ENCODE results near the gene PCNA.

The PCNA gene

DNA sequence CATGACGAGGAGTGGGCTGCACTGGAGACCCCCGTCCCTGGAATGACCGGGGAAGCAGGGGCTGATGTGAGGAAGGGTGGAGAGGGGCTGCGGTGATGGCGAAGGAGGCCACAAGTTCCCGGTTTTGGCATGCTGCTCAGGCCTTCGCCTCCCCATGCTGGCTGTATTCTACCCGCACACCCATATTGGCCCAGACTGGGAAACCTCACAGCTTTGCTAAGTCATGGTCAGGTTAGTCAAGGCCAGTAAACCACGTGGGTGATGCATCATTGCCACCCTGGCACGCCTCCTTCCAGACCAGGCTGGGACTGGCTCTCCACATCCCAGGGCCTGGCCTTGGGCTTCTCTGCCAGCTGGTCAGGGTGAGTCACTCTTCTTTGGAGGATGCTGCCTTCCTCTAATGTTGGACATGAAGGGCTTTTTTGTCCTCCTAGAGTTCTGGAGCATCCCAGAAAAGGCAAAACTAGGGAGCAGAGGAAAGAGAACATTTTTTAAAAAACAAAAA, 53.8 kb downstream of the PCNA start:
- no peak for DNase-seq (ENCODE audit: low spot score)
- TF ChIP-seq, protein P1, sequence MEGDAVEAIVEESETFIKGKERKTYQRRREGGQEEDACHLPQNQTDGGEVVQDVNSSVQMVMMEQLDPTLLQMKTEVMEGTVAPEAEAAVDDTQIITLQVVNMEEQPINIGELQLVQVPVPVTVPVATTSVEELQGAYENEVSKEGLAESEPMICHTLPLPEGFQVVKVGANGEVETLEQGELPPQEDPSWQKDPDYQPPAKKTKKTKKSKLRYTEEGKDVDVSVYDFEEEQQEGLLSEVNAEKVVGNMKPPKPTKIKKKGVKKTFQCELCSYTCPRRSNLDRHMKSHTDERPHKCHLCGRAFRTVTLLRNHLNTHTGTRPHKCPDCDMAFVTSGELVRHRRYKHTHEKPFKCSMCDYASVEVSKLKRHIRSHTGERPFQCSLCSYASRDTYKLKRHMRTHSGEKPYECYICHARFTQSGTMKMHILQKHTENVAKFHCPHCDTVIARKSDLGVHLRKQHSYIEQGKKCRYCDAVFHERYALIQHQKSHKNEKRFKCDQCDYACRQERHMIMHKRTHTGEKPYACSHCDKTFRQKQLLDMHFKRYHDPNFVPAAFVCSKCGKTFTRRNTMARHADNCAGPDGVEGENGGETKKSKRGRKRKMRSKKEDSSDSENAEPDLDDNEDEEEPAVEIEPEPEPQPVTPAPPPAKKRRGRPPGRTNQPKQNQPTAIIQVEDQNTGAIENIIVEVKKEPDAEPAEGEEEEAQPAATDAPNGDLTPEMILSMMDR (IDR thresholded peaks at IDR 0.05; ENCODE audit: extremely low read depth, insufficient read depth, missing control alignments): no peak
- in situ Hi-C loops (cut with MboI; ENCODE audit: low pct_unique_long_range_greater_than_20kb, low sequenced_read_pairs, unreplicated experiment): no loop called here

DNA sequence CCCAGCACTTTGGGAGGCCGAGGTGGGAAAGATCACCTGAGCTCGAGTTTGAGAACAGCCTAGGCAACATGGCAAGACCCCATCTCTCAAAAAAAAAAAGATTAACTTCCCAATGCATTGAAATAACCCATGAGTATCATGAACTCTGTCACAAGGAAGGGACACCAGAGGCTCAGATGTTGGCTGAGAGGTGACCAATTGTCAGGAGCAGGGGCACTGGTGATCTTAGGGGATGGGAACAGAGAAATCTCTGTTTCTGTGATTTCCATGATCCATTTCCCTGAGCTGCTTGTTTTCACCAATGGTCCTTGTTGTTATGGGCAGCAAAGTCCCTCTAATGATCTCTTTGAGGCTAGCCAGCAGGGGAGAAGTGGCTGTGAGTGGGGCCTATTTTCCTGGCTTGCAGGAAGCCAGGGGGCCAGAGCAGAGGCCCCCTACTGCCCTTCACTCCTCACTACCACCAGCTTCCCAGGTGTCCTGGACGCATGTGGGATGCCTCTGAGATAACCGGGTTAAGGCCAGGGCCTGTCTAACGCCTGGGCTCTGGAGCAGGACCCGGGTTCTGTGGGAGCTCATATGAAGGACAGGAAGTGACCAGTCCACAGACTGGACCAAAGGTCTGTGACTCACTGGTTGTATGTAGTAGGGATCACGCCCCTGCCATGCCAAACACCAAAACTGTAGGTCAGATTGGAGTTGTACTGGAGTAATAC, 54.4 kb downstream of the PCNA start:
- in situ Hi-C loops (cut with MboI; ENCODE audit: low pct_unique_long_range_greater_than_20kb, low sequenced_read_pairs, unreplicated experiment): no loop called here
- DNase-seq (ENCODE audit: low spot score): no peak

More for the DNA sequence above, 54.4 kb downstream of the PCNA start:
- TF ChIP-seq, protein P1 (IDR thresholded peaks at IDR 0.05; ENCODE audit: extremely low read depth, insufficient read depth, missing control alignments): no peak

Data from GM13977 (cell line).